IMR-90 (cell line): Measurements from ENCODE around the gene TSHZ1. TPM values are rescaled to one million over a fixed set of nuclear protein-coding genes. Genes with fewer than 3 reads are reported as not detected.

ENCODE experiments used
- ATAC-seq: fragments of 200-7000 bp; cut with Tn5 transposase; 2 replicates; pipeline ENCODE4 v1.9.1; 2020; ENCODE audit warnings: low read depth, mild to moderate bottlenecking, moderate library complexity
- BruUV-seq: library from RNA; stranded (reverse); fragments of 400-500 nt; replicated peaks from 2 replicates; lab custom pipeline; 2021; lab: Mats Ljungman, UMichigan
- CTCF ChIA-PET: fragments of 300-600 bp; formaldehyde crosslinking; extraction: SDS; loops from one replicate; lab custom pipeline; 2021; ENCODE audit warnings: antibody characterized with exemption; lab: Yijun Ruan, JAX
- POLR2A ChIA-PET: fragments of 300-600 bp; sonication (Branson Sonifier 250); formaldehyde crosslinking; loops from one replicate; lab custom pipeline; 2022; ENCODE audit warnings: antibody characterized with exemption; ENCODE audit not compliant: unreplicated experiment; lab: Charles Lee
- DNase-seq: peaks from one replicate; pipeline ENCODE4 v3.0.0; 2013
- H2AFZ ChIP-seq: replicated peaks from 2 replicates; pipeline ENCODE3; 2013; ENCODE audit warnings: low read length, mild to moderate bottlenecking; ENCODE audit not compliant: poor library complexity
- H2AK5ac ChIP-seq: 2 replicates; pipeline ENCODE4 v1.6.1; 2013; ENCODE audit warnings: low read depth, low read length, inconsistent platforms
- H2AK9ac ChIP-seq: replicated peaks from 2 replicates; pipeline ENCODE3; 2013; ENCODE audit warnings: mild to moderate bottlenecking, low read depth, low read length, moderate library complexity; ENCODE audit not compliant: poor library complexity
- H2BK120ac ChIP-seq: 2 replicates; pipeline ENCODE4 v1.6.1; 2013; ENCODE audit warnings: low read depth, low read length, inconsistent platforms
- H2BK15ac ChIP-seq: 3 replicates; pipeline ENCODE4 v1.6.1; 2013; ENCODE audit warnings: low read depth, low read length, inconsistent platforms
- H2BK20ac ChIP-seq: 2 replicates; pipeline ENCODE4 v1.6.1; 2013; ENCODE audit warnings: low read depth, mild to moderate bottlenecking, inconsistent platforms, low read length, moderate library complexity
- H2BK5ac ChIP-seq: 2 replicates; pipeline ENCODE4 v1.6.1; 2013; ENCODE audit warnings: mild to moderate bottlenecking, low read depth, low read length, inconsistent platforms; ENCODE audit not compliant: poor library complexity, severe bottlenecking
- H3K14ac ChIP-seq: replicated peaks from 2 replicates; pipeline ENCODE4 v1.6.1; 2013; ENCODE audit warnings: low read depth, low read length, inconsistent platforms
- H3K18ac ChIP-seq: 2 replicates; pipeline ENCODE4 v1.6.1; 2013; ENCODE audit warnings: low read depth, low read length, control low read depth
- H3K23ac ChIP-seq: 2 replicates; pipeline ENCODE4 v1.6.1; 2013; ENCODE audit warnings: low read depth, low read length, inconsistent platforms
- H3K27ac ChIP-seq: 2 replicates; pipeline ENCODE4 v1.5.1; 2013; ENCODE audit warnings: mild to moderate bottlenecking, control low read depth, low read length; ENCODE audit not compliant: insufficient read depth
- H3K27me3 ChIP-seq: 2 replicates; pipeline ENCODE4 v1.6.1; 2013; ENCODE audit warnings: low read length; ENCODE audit not compliant: control insufficient read depth, insufficient read depth
- H3K36me3 ChIP-seq: 2 replicates; pipeline ENCODE4 v1.6.1; 2013; ENCODE audit warnings: low read length, mixed read lengths; ENCODE audit not compliant: control insufficient read depth, insufficient read depth
- H3K4ac ChIP-seq: 2 replicates; pipeline ENCODE4 v1.6.1; 2013; ENCODE audit warnings: low read depth, low read length, inconsistent platforms
- H3K4me1 ChIP-seq: 2 replicates; pipeline ENCODE4 v1.6.1; 2013; ENCODE audit warnings: low read length, mixed read lengths; ENCODE audit not compliant: control insufficient read depth, insufficient read depth
- H3K4me2 ChIP-seq: 2 replicates; pipeline ENCODE4 v1.6.1; 2013; ENCODE audit warnings: low read depth, mild to moderate bottlenecking, control low read depth, low read length, moderate library complexity
- H3K4me3 ChIP-seq: 2 replicates; pipeline ENCODE4 v1.5.1; 2013; ENCODE audit warnings: low read depth, mild to moderate bottlenecking, control low read depth, low read length, moderate library complexity; ENCODE audit not compliant: insufficient read depth
- H3K56ac ChIP-seq: 2 replicates; pipeline ENCODE4 v1.6.1; 2013; ENCODE audit warnings: low read length, inconsistent platforms; ENCODE audit not compliant: insufficient read depth; ENCODE audit errors: extremely low read depth
- H3K79me1 ChIP-seq, 2 experiments: 2 replicates each; pipeline ENCODE4 v1.6.1; 2013; ENCODE audit warnings: low read length in 2 of 2, inconsistent platforms in 1 of 2, low read depth in 1 of 2
- H3K9ac ChIP-seq: 2 replicates; pipeline ENCODE4 v1.6.1; 2013; ENCODE audit warnings: low read depth, low read length, control low read depth
- H3K9me1 ChIP-seq: 2 replicates; pipeline ENCODE4 v1.6.1; 2013; ENCODE audit warnings: low read length, inconsistent platforms; ENCODE audit not compliant: insufficient read depth
- H3K9me3 ChIP-seq: 2 replicates; pipeline ENCODE4 v1.6.1; 2013; ENCODE audit warnings: low read length; ENCODE audit not compliant: control insufficient read depth, insufficient read depth
- H4K20me1 ChIP-seq: 2 replicates; pipeline ENCODE4 v1.6.1; 2013; ENCODE audit warnings: low read length, inconsistent platforms; ENCODE audit not compliant: insufficient read depth
- H4K5ac ChIP-seq: 2 replicates; pipeline ENCODE4 v1.6.1; 2013; ENCODE audit warnings: mild to moderate bottlenecking, low read depth, low read length, control low read depth
- H4K8ac ChIP-seq, 2 experiments: 2 replicates each; pipeline ENCODE4 v1.6.1; 2013; ENCODE audit warnings: low read depth in 2 of 2, low read length in 2 of 2, control low read depth in 1 of 2, inconsistent platforms in 1 of 2
- H4K91ac ChIP-seq: 2 replicates; pipeline ENCODE4 v1.6.1; 2013; ENCODE audit warnings: low read depth, low read length, inconsistent platforms; ENCODE audit not compliant: insufficient read depth
- MAZ ChIP-seq: IDR thresholded peaks from 2 replicates; pipeline ENCODE4 v1.6.1; 2012; ENCODE audit warnings: low read depth, mild to moderate bottlenecking, low read length, improper control_type of control experiment, moderate library complexity, borderline replicate concordance
- MXI1 ChIP-seq: IDR thresholded peaks from 2 replicates; pipeline ENCODE4 v1.6.1; 2012; ENCODE audit warnings: low read depth, mild to moderate bottlenecking, low read length, moderate library complexity, borderline replicate concordance
- NFE2L2 ChIP-seq: fragments of 150-350 bp; IDR thresholded peaks from 2 replicates; pipeline ENCODE4 v1.6.1; 2016; ENCODE audit warnings: low read depth, mild to moderate bottlenecking, low read length
- RCOR1 ChIP-seq: IDR thresholded peaks from 2 replicates; pipeline ENCODE4 v1.6.1; 2012; ENCODE audit warnings: mild to moderate bottlenecking, low read length, improper control_type of control experiment; ENCODE audit not compliant: insufficient replicate concordance
- USF2 ChIP-seq: fragments of 150-350 bp; IDR thresholded peaks from 2 replicates; pipeline ENCODE4 v1.6.1; 2017; ENCODE audit warnings: mild to moderate bottlenecking, antibody characterized with exemption, low read length, low read depth
- WGBS, 2 experiments: methylation state at CpG; one replicate each; pipeline versions ENCODE4 v1.1.5 to v1.1.7; 2013; ENCODE audit warnings: missing lambda C conversion rate in 2 of 2; ENCODE audit not compliant: insufficient read length in 1 of 2; ENCODE audit errors: extremely low coverage in 2 of 2; 5-methylcytosine and 5-hydroxymethylcytosine counted together
- dilution Hi-C: fragments of 300-500 bp; cut with HindIII; formaldehyde crosslinking; loops from one replicate; pipeline ENCODE4 v1.14.3; 2018; ENCODE audit warnings: low sequenced_read_pairs; ENCODE audit not compliant: unreplicated experiment
- in situ Hi-C: fragments of 300-500 bp; cut with MboI; formaldehyde crosslinking; loops from 3 replicates; pipeline ENCODE4 v1.14.3; 2019; ENCODE audit warnings: low sequenced_read_pairs, inconsistent platforms, mixed read lengths
- intact Hi-C: fragments of 100-400 bp; cut with micrococcal nuclease; formaldehyde crosslinking; loops from 2 replicates; pipeline ENCODE4 v1.10.0; 2022
- polyA plus RNA-seq, 3 experiments: library from polyadenylated mRNA; depleted of rRNA; stranded (reverse); fragments of >200 nt; gene quantifications; 2 replicates each; pipeline ENCODE4 v1.2.3, GENCODE V29; 2012; ENCODE audit warnings: low replicate concordance in 1 of 3
- total RNA-seq: library from RNA; depleted of rRNA; stranded (reverse); fragments of >200 nt; gene quantifications from 2 replicates; pipeline ENCODE4 v1.2.3, GENCODE V29; 2012

Gene TSHZ1
- total and polyA plus RNA-seq, 2 of the 4 experiments (the other 2 are of a cell fraction): 7.1 to 10.0 TPM

- H4K20me1 ChIP-seq: no peaks in the 10 kb centered on the region
- no peaks in the 10 kb centered on the region for H3K4me1 ChIP-seq
- no peaks in the 10 kb centered on the region for H3K9me3 ChIP-seq
- no peak for DNase-seq
- no TSS peak for BruUV-seq
- dilution Hi-C loops: no loop called here
- intact Hi-C loops: no loop called here
- H2BK15ac ChIP-seq: no peak overlapping the region
- ATAC-seq: no peak
- CTCF ChIA-PET: no interaction called here
- no peak overlapping the region for H2AK9ac ChIP-seq
- H3K9ac ChIP-seq: no peak overlapping the region
- H3K14ac ChIP-seq: no peak overlapping the region
- H3K4ac ChIP-seq: no peak overlapping the region
- H2AFZ ChIP-seq: no peak overlapping the region
- no peak overlapping the region for H2BK5ac ChIP-seq
- in situ Hi-C loops: no loop called here
- no peak overlapping the region for H3K18ac ChIP-seq
- WGBS, 2 experiments: 100% methylated on average over 2 of the region's 11 CpGs; no CpG with 5 or more reads in 1 of the 2 experiments
- no peaks in the 10 kb centered on the region for H3K79me1 ChIP-seq
- no peak overlapping the region for H3K4me3 ChIP-seq
- no peak overlapping the region for H3K27ac ChIP-seq
- H2AK5ac ChIP-seq: no peak overlapping the region
- no peak for TF ChIP-seq USF2
- TF ChIP-seq NFE2L2: no peak
- no peak for TF ChIP-seq MAZ
- no peak for TF ChIP-seq RCOR1
- TF ChIP-seq MXI1: no peak
- H4K91ac ChIP-seq: no peak overlapping the region
- no peak overlapping the region for H3K23ac ChIP-seq
- H3K27me3 ChIP-seq: peaks cover 2% of the 10 kb centered on the region; the same call in 1 of the 2 replicates
- no peaks in the 10 kb centered on the region for H3K36me3 ChIP-seq
- H3K4me2 ChIP-seq: no peak overlapping the region
- no peak overlapping the region for H2BK20ac ChIP-seq
- POLR2A ChIA-PET: no interaction called here
- no peak overlapping the region for H2BK120ac ChIP-seq
- no peak overlapping the region for H4K8ac ChIP-seq
- no peaks in the 10 kb centered on the region for H3K9me1 ChIP-seq
- H3K56ac ChIP-seq: no peak overlapping the region
- H4K5ac ChIP-seq: no peak overlapping the region
These were observed 32.2 kb upstream of the TSHZ1 start for GRCh38 chr18:75178376-75178775.
